Coronary artery (tissue), 2 donors: ENCODE measurements around the gene ANXA10.
"Not testable (repeated sequence)": the region's sequence is repeated elsewhere in the genome, so short reads cannot be mapped to it uniquely, and the experiment has no call there.

Source experiments
- DNase-seq: peaks from one replicate; pipeline ENCODE4 v3.0.0-alpha.2; 2017; ENCODE audit warnings: low spot score
- H3K27ac ChIP-seq, 2 donors: fragments of 200-600 bp; sonication (generic); one replicate each; pipeline ENCODE4 v1.5.1; 2016 to 2019
- H3K4me3 ChIP-seq: fragments of 200-600 bp; sonication (generic); 2 replicates; pipeline ENCODE4 v1.5.1; 2016; ENCODE audit warnings: mild to moderate bottlenecking, moderate library complexity
- CTCF ChIP-seq: fragments of 200-600 bp; sonication (generic); IDR thresholded peaks from one replicate; pipeline ENCODE4 v1.5.1; 2019; ENCODE audit warnings: antibody characterized with exemption

Gene ANXA10

GRCh38 chr4:168200685-168201084 lies 108.3 kb downstream of the ANXA10 start:
- Histone ChIP-seq H3K27ac (no peak overlapping the region), H3K4me3 (no peak overlapping the region)
- TF ChIP-seq CTCF, result no peak
- DNase-seq, result no peak

- DNase-seq, result no peak
- TF ChIP-seq CTCF, result no peak
- H3K4me3 ChIP-seq, result no peak overlapping the region
- no peak overlapping the region for H3K27ac ChIP-seq
Measured at GRCh38 chr4:168203233-168203911, 111.0 kb downstream of the ANXA10 start.

- DNase-seq, result no peak
- TF ChIP-seq CTCF, result no peak
- Histone ChIP-seq H3K27ac (no peak overlapping the region), H3K4me3 (no peak overlapping the region)
Measured at GRCh38 chr4:168208957-168209614, 116.7 kb downstream of the ANXA10 start.

- H3K4me3 ChIP-seq, result no peak overlapping the region
- no peak for TF ChIP-seq CTCF
- no peak for DNase-seq
- no peak overlapping the region for H3K27ac ChIP-seq
Measured at GRCh38 chr4:168212656-168213055, 120.3 kb downstream of the ANXA10 start.

GRCh38 chr4:168213511-168213910 lies 121.2 kb downstream of the ANXA10 start:
- H3K27ac ChIP-seq, H3K4me3 ChIP-seq, DNase-seq: not testable (repeated sequence)

- TF ChIP-seq CTCF, result no peak
- DNase-seq, result no peak
- Histone ChIP-seq H3K4me3 (no peak overlapping the region), H3K27ac (no peak overlapping the region)
Measured at GRCh38 chr4:168218645-168219044, 126.3 kb downstream of the ANXA10 start.

GRCh38 chr4:168220893-168221292 lies 128.6 kb downstream of the ANXA10 start:
- no peak for TF ChIP-seq CTCF
- no peak overlapping the region for H3K27ac ChIP-seq
- no peak for DNase-seq
- no peak overlapping the region for H3K4me3 ChIP-seq
